Measurements from ENCODE around the gene CAPZB. TPM values are rescaled to one million over a fixed set of nuclear protein-coding genes. Genes with fewer than 3 reads are reported as not detected.
A peak's percentile ranks its signal among the peaks of the same experiment; 100 is the strongest.

CAPZB gene
- total and polyA plus RNA-seq, 2 of the 4 experiments (the other 2 are of a cell fraction), result 216 to 304 TPM

GRCh38 chr1:19311503-19311930 lies 173.8 kb downstream of the CAPZB start:
- Histone ChIP-seq H2BK20ac (ENCODE audit: low read depth, low read length) (no peak overlapping the region), H3K9ac (ENCODE audit: low read depth, low read length) (peak overlapping the region; percentile 85), H3K79me1 (ENCODE audit: low read depth in 1 of 2, low read length in 2 of 2) (peaks cover 21 to 74% of the 10 kb centered on the region in 2 experiments), H4K20me1 (ENCODE audit: insufficient read depth, low read length) (peaks cover 30% of the 10 kb centered on the region), H2AK9ac (replicated peaks; ENCODE audit: low read depth, low read length, poor library complexity) (peak overlapping the region; percentile 90), H3K36me3 (ENCODE audit: control insufficient read depth, insufficient read depth, low read length) (peaks cover 20% of the 10 kb centered on the region), H3K56ac (ENCODE audit: extremely low read depth, insufficient read depth, low read length) (no peak overlapping the region), H2BK120ac (ENCODE audit: low read depth, low read length) (no peak overlapping the region), H3K23ac (ENCODE audit: low read depth, low read length) (peak overlapping the region; percentile 11), H3K27me3 (ENCODE audit: control insufficient read depth, insufficient read depth, low read length) (no peaks in the 10 kb centered on the region), H3K4me2 (ENCODE audit: low read depth, low read length) (peak overlapping the region; percentile 98), H3K4me3 (ENCODE audit: insufficient read depth, low read depth, low read length) (peak overlapping the region; percentile 96), H2BK5ac (ENCODE audit: low read depth, low read length, poor library complexity, severe bottlenecking) (peak overlapping the region; percentile 70), H3K14ac (replicated peaks; ENCODE audit: low read depth, low read length) (peak overlapping the region; percentile 67), H3K18ac (ENCODE audit: low read depth, low read length) (no peak overlapping the region; the same call in 1 of the 2 replicates), H4K5ac (ENCODE audit: low read depth, low read length) (no peak overlapping the region), H2AK5ac (ENCODE audit: low read depth, low read length) (peak overlapping the region; percentile 56), H2BK15ac (ENCODE audit: low read depth, low read length) (no peak overlapping the region), H2AFZ (replicated peaks; ENCODE audit: low read length, poor library complexity) (peak overlapping the region; percentile 96), H3K9me1 (ENCODE audit: insufficient read depth, low read length) (peaks cover 38% of the 10 kb centered on the region), H3K9me3 (ENCODE audit: control insufficient read depth, insufficient read depth, low read length) (no peaks in the 10 kb centered on the region), H4K91ac (ENCODE audit: insufficient read depth, low read depth, low read length) (no peak overlapping the region), H3K27ac (ENCODE audit: insufficient read depth, low read length) (peak overlapping the region; percentile 79), H4K8ac (ENCODE audit: low read depth in 2 of 2, low read length in 2 of 2) (peak overlapping the region; percentile 34 to 64; a peak in 2 of 4 replicates), H3K4ac (ENCODE audit: low read depth, low read length) (peak overlapping the region; percentile 43; the same call in 1 of the 2 replicates), H3K4me1 (ENCODE audit: control insufficient read depth, insufficient read depth, low read length) (peaks cover 27% of the 10 kb centered on the region)
- no TSS peak for BruUV-seq (replicated peaks)
- TF ChIP-seq POLR2A (IDR thresholded peaks at IDR 0.05; ENCODE audit: low read depth, low read length), result no peak; the same call in 1 of the 2 replicates
- in situ Hi-C loops (cut with MboI; ENCODE audit: low sequenced_read_pairs) (no loop called here), intact Hi-C loops (cut with micrococcal nuclease) (loop anchor here (5.0 kb wide), 1 partner anchor 59 kb away; the partner anchor contains the start of genes EMC1 and MRTO4), dilution Hi-C loops (cut with HindIII; ENCODE audit: low sequenced_read_pairs, unreplicated experiment) (no loop called here)
- ChIA-PET POLR2A (ENCODE audit: unreplicated experiment) (no interaction called here), CTCF (no interaction called here)
- ATAC-seq (ENCODE audit: low read depth) (peak; percentile 27), DNase-seq (no peak)
- 0% methylated on average over 23 of the region's 29 CpGs; no CpG with 5 or more reads in 1 of the 2 experiments for WGBS, 2 experiments (ENCODE audit: extremely low coverage in 2 of 2, insufficient read length in 1 of 2)
